ENCODE data around the gene ABCG1.

DNA sequence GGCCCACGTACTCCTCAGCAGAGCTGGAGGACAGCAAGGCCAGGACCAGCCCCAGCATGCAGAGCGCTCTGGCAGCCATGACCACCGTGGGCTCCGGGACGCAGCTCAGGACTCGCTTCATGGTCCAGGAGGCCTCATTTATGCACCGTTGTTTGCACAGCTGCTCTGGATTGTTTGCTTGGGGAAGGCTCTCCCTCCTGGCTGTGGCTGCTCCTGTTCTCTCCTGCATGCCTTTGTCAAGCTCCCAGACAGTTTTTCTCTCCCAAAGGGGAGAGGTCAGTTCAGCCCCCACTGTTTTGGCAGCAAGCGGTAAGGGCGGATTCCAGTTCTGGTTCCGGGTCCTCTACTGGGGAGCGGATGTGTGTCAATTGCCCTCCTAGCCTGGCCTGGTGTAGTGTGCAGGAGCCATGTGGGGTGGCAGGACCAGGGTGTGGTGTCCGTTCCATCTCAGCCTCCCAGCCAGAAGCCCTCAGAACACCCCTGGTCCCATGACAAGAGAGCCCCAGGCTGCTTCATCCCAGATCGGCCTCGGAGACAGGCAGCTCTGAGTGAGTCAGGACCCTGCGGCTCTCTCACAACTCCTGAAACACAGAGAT is 96.5 kb downstream of the ABCG1 start, which contains the start of gene TFF3:
- TF ChIP-seq GATA2 (IDR thresholded peaks at IDR 0.05; ENCODE audit: low read depth, low read length) (no peak), GATA3 (IDR thresholded peaks at IDR 0.05; ENCODE audit: low read depth, low read length) (no peak)
